Erythroblast (primary cell): ENCODE measurements around the gene ZEB2.

Experiments
- GATA1 ChIP-seq: IDR thresholded peaks from 2 replicates; pipeline ENCODE4 v1.6.1; 2011; ENCODE audit warnings: low read depth, mild to moderate bottlenecking, control low read depth, low read length, moderate library complexity
- POLR2A ChIP-seq: IDR thresholded peaks from 2 replicates; pipeline ENCODE4 v1.6.1; 2011; ENCODE audit warnings: mild to moderate bottlenecking, low read length

DNA sequence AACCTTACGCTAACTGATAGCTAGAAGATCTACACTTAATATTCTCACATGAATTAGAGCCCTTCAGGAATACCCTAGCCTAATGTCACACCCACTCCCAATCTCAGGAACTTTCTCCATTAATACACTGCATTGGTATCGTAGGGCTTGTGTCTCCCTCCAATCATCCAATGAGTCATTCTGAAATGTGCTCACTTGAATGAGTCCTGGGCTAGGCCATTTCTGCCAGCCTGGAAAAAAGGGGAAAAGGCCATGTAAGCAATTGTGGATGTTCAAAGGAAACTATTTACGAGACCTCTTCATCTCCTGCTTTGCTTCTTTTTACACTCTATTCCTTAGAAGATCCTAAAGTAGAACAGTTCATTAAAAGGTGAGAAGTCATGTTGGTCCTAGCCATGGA lies 18.8 kb downstream of the ZEB2 start:
- TF ChIP-seq POLR2A = no peak
- no peak for TF ChIP-seq GATA1
